GM13976 (cell line): ENCODE measurements around the gene MPDZ.

Source experiments
- DNase-seq: peaks from one replicate; pipeline ENCODE4 v3.0.0; 2012; ENCODE audit warnings: low spot score
- CTCF ChIP-seq: IDR thresholded peaks from 2 replicates; pipeline ENCODE4 v1.5.1; 2012; ENCODE audit warnings: borderline replicate concordance, mild to moderate bottlenecking; ENCODE audit not compliant: insufficient read depth; ENCODE audit errors: extremely low read depth, missing control alignments, control extremely low read depth
- in situ Hi-C: fragments of 300-500 bp; cut with MboI; formaldehyde crosslinking; loops from one replicate; pipeline ENCODE4 v1.12.0; 2022; ENCODE audit warnings: low sequenced_read_pairs, mixed read lengths, inconsistent platforms; ENCODE audit not compliant: unreplicated experiment

MPDZ gene

GRCh38 chr9:13174906-13175639 is 104.4 kb downstream of the MPDZ start:
- DNase-seq, result no peak
- TF ChIP-seq CTCF, result no peak
- in situ Hi-C loops, result no loop called here

DNA sequence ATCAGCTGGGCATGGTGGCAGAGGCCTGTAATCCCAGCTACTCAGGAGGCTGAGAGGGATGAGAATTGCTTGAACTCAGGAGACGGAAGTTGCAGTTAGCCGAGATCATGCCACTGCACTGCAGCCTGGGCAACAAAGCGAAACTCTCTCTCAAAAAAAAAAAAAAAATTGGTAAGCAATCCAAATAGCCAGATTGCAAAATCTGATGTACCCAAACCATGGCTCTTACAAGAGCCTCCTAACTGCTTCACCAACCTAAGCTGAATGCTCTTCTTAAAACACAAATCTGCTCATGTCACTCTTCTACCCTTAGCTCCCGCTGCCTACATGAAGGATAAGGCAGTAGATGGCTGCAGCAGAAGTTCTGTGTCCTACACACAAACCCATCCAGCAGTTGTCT is 105.9 kb downstream of the MPDZ start:
- in situ Hi-C loops, result no loop called here
- no peak for TF ChIP-seq CTCF
- no peak for DNase-seq

GRCh38 chr9:13171261-13171660 is 108.2 kb downstream of the MPDZ start:
- DNase-seq, result no peak
- in situ Hi-C loops, result no loop called here
- TF ChIP-seq CTCF, result no peak

- DNase-seq, result no peak
- in situ Hi-C loops, result no loop called here
- no peak for TF ChIP-seq CTCF
Measured at GRCh38 chr9:13166996-13167395, 112.5 kb downstream of the MPDZ start.

DNA sequence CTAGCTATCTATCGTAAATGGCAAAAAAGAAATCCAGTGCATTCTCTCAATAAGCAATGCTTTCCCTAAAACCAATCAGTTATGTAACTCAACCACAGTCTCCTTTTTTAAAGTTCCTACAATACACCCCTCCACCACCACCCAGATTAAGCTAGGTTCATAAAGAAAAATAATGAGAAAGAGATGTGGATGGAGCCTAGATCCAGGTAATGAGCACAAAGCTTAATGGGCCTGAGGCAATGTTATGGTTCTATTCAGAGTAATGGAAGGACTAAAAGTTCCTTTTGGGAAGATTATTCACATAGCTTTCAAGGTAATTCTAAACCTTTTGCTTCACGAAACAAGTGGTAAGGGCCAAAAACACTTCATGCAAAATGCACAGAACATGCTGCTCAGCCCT is 113.5 kb downstream of the MPDZ start:
- DNase-seq, result no peak
- in situ Hi-C loops, result no loop called here
- no peak for TF ChIP-seq CTCF

DNA sequence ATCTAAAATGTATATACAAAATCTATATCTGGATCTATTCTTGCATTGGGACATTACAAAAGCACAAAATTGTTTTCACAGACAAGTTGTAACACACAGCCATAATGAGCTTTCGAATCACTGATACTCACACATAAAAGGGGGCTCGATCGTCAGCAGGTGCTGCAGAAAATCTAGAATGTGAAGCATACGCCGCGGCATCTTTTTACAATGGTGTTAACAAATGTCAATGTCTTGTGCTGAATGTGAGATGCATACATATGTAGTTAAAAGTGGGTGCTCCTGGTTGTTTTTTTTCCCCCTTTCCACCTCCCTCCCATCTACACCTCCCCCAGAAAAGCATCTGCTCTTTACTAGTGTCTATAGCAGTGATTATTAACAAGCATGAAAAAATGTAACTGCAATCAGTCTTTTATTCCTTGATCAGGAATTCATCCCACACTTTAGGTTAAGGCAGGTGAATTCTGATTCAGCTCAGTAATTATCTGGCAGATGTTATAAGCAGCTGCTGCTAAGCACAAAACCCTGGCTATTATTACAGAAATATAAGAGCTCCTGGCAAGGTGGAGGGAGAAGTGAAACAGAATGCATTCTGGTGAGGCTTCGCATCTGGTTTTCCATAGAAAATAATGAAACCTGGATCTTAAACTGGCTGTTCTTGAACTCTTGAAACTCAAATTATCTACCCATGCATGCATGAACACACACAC is 114.1 kb downstream of the MPDZ start:
- in situ Hi-C loops, result no loop called here
- DNase-seq, result no peak
- TF ChIP-seq CTCF, result no peak
